GM21619 (cell line): Measurements from ENCODE around the gene SLCO4C1.

Experiments used
- ATAC-seq: cut with Tn5 transposase; IDR thresholded peaks from one replicate; pipeline ENCODE4 v1.9.1; 2021; ENCODE audit not compliant: unreplicated experiment

The SLCO4C1 gene

GRCh38 chr5:102277144-102277543 is 18.9 kb downstream of the SLCO4C1 start:
- ATAC-seq, result no peak

DNA sequence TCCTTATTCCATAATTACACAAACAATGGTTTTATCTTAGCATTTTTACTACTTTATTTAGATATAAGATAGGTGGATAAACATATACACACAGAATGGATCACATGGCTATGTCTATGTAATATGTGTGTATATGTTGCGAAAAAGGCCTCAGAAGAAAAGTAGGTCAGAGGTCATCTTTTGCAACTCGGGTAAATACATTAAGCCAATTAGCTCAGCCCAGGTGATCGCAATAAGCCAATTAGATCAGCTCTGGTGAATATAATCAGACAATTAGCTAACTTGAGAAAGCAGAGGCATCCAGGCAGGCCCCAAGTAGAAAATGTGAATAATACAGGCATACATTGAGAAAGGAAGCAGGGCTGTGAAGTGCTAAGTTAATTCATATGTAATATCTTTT is 24.3 kb downstream of the SLCO4C1 start:
- ATAC-seq, result no peak

DNA sequence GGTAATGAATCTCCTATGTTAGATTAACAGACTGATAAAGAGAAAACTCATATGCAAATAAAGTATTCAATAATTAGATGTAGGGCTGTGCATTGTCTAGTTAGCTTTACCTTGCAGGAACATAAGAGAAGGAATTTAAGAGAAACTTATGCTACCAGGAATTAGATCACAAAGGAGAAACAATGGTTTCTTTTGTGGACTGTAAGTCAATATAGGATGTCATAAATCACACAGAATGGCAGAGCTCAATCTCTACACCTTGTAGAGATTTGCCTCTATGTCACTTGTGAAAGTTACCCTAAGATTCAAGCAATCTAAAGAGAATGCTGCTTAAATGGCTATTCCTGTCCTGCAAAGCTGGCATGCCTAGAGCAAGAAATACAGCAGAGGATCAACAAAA is 26.0 kb downstream of the SLCO4C1 start:
- no peak for ATAC-seq

- no peak for ATAC-seq
Observed at GRCh38 chr5:102262688-102263087, 33.4 kb downstream of the SLCO4C1 start.

- ATAC-seq, result no peak
Observed at GRCh38 chr5:102249381-102249780, 46.7 kb downstream of the SLCO4C1 start.

DNA sequence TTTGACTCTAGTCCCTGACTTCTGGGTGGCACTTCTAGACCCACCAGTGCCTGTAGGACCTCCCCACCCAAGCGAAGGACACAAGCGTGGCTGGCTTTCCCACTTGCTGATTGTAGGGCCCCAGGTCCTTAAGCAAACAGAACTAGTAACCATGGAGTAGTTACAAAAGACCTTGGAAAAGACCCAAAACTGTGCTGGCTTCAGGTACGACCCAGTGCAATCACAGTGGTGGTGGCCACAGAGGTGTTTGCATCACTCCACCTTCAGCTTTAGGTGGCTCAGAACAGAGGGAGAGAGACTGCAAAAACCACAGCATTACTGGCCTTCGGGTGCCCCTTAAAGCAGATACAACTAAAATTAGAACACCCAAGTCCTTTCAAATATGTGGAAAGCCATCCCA is 52.9 kb downstream of the SLCO4C1 start:
- no peak for ATAC-seq

GRCh38 chr5:102241809-102242421 is 54.2 kb downstream of the SLCO4C1 start:
- no peak for ATAC-seq

DNA sequence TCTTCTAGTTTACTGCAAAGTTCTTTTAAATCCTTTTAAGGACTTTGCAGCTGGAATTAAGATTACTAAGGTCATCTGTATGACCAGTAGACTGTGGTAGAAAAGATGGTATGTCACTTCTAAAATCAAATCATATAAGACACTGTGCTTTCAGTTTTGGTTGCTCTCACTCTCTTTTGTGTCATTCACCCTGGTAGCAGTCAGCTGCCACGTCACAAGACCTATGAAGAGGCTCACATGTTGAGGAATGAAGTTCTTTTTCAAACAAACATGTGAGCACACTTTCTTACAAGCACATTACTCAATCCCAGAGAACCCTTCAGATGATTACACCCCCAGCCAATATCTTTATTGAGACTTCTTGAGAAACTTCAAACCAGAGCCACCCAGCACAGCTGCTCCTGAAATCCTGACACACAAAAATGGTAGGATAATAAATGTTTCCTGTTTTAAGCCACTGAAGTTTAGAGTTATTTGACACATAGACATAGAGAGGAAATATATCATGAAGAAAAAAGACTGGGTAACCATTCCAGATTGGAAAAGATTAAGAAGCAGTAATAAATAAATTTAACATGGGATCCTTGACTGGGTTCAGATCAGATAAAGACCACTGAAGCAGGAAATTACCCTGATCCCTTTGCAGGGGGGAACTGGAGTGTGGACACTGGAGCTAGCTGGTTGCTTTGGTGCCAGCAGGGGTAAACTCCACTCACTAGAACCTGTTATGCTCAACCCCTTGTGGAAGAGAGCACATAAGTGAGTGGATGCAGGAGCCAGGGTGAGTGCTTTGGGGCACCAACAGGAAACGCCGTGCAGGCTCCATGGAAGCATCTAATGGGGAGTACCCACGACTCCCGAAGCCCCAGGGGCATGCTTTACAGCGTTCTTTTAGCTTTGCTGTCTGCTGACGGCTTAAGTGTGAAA is 64.1 kb downstream of the SLCO4C1 start:
- peak; percentile 78 for ATAC-seq

GRCh38 chr5:102229685-102230084 is 66.4 kb downstream of the SLCO4C1 start:
- ATAC-seq, result no peak

GRCh38 chr5:102226321-102226720 is 69.8 kb downstream of the SLCO4C1 start:
- no peak for ATAC-seq

GRCh38 chr5:102223542-102224477 is 72.3 kb downstream of the SLCO4C1 start:
- peak; percentile 71 for ATAC-seq

- ATAC-seq, result no peak
Observed at GRCh38 chr5:102222772-102223171, 73.3 kb downstream of the SLCO4C1 start.

GRCh38 chr5:102221949-102222348 is 74.1 kb downstream of the SLCO4C1 start:
- no peak for ATAC-seq

DNA sequence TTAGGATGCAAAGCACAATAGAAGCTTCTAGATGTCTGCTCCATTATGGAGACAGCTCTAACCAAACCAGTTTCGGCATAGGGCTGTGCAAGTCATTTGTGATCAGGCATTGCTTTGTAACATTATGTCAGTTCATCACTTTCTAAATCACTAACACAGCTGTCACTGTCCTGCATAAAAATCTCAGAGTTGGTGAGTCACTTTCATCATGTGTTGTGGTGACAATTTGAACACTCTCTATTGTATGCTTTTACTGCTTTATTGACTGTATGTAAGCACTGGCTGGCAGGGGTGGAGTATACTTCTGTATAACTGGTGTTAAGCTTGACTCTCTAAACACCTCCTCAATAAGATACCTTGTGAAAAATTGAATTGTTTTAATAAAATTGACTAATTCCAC is 77.9 kb downstream of the SLCO4C1 start:
- ATAC-seq, result peak; percentile 55

DNA sequence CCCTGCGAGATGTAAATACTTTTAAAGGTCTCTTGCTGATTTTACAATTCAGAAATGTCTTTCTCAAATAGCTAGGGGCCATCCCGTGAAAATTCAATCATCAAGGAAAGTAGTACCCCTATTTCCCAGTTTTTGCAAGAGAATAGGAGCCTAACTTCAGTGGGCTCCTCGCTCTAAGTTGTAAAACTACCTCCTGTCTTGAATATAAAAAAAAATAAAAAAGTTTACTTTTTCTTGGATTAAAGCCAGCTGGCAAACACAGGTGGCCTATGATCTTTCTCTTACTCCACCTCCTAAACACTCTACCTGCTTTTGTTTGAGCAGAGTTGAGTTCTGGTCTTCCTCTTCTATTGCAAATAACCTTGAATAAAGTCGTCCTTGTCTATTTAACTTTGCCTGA is 79.4 kb downstream of the SLCO4C1 start:
- ATAC-seq, result no peak

DNA sequence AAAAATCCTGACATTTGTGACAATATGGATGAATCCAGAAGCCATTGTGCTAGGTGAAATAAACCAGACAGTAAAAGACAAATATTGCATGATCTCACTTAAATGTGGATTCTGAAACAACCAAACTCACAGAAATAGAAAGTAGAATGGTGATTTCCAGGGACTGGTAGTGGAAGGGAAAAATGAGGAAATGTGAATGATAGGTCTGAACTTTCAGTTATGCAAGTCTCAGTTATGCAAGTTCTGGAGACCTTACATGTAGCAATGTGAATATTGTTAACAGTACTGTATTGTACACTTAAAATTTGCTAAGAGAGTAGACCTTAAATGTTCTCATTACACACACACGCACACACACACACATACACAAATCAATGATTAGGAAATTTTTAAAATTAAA is 84.9 kb downstream of the SLCO4C1 start:
- ATAC-seq, result no peak

- no peak for ATAC-seq
Observed at GRCh38 chr5:102200861-102201260, 95.2 kb downstream of the SLCO4C1 start.

GRCh38 chr5:102196481-102196880 is 99.6 kb downstream of the SLCO4C1 start:
- ATAC-seq, result no peak
